H1 (cell line): ENCODE results near the gene ERC1. TPM values are rescaled to one million over a fixed set of nuclear protein-coding genes. Genes with fewer than 3 reads are reported as not detected.

Experiments used
- EZH2 ChIP-seq: fragments of 200-600 bp; sonication (generic); IDR thresholded peaks from 2 replicates; pipeline ENCODE4 v1.7.1; 2012; ENCODE audit warnings: low read depth, mild to moderate bottlenecking, moderate library complexity, low read length, inconsistent platforms; ENCODE audit not compliant: severe bottlenecking
- SIN3A ChIP-seq, 2 experiments: IDR thresholded peaks in 1 of 2; conservative IDR thresholded peaks in 1 of 2; 2 replicates each; pipeline ENCODE4 v1.6.1; 2011 to 2012; ENCODE audit warnings: low read length in 2 of 2, improper control_type of control experiment in 1 of 2, low read depth in 1 of 2, mild to moderate bottlenecking in 1 of 2
- polyA plus RNA-seq, 7 experiments: library from polyadenylated mRNA; depleted of rRNA in 3 of 7; stranded (reverse) in 5 of 7; unstranded in 2 of 7; fragments of >200 nt in 5 of 7; fragments of 200-250 nt in 2 of 7; gene quantifications; 1 replicate in 5 of 7; 2 replicates in 1 of 7; 4 replicates in 1 of 7; pipeline versions ENCODE4 v1.2.1 to v1.2.3, GENCODE V29; 2011 to 2013; ENCODE audit warnings: missing spikeins in 2 of 7, mixed read lengths in 2 of 7
- total RNA-seq: library from RNA; stranded (reverse); fragmentation: NEBNext Ultra II Directional; extraction: Animal tissue kit (Norgen Biotek cat#: 25700); gene quantifications from 2 replicates; pipeline ENCODE4 v1.2.1, GENCODE V29; 2021

Gene ERC1
- total and polyA plus RNA-seq, 2 of the 8 experiments (the other 6 are each of a cell fraction or from before 2014, with no cell fraction given), result 7.8 to 45.7 TPM

DNA sequence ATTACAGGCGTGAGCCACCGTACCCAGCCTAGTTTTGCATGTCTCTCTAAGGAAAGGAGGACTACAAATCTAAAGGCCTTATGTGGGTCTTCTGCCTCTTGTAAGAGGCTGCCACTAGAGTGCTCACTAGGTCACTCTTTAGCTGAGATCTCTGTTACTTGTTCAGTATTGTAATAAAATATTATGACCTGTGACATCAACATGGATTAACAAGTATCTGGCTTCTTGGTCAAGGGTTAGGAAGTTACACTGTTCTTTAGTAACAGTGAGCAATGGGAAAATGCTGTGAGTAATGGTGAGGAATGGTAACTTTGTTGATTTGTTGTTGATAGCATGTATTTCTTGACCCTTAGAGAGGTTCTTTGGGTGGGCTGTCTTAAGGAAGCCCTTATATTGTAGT is 50.5 kb downstream of the ERC1 start (continued):
- no peak for TF ChIP-seq SIN3A (conservative IDR thresholded peaks at IDR 0.05 in 1 of 2, IDR thresholded peaks at IDR 0.05 in 1 of 2; ENCODE audit: low read depth in 1 of 2, low read length in 2 of 2)
- TF ChIP-seq EZH2, result no peak
- TF ChIP-seq, all 59 proteins: peak for 0
